ENCODE results near the gene FAM181B. TPM values are rescaled to one million over a fixed set of nuclear protein-coding genes. Genes with fewer than 3 reads are reported as not detected.

Gene FAM181B
- total and polyA plus RNA-seq, 2 of the 13 experiments (the other 11 are each of a cell fraction or from before 2014, with no cell fraction given), result not detected

GRCh38 chr11:82732348-82732733 lies 1.3 kb downstream of the FAM181B start:
- H3K4me2 ChIP-seq (ENCODE audit: low read depth, low read length), result no peak overlapping the region
- BruUV-seq (replicated peaks), result no TSS peak
- in situ Hi-C loops (cut with HindIII; ENCODE audit: extremely low pct_ligation_motif_present, low pct_unique_long_range_greater_than_20kb), result loop anchor here (5.0 kb wide), 1 partner anchor 130 kb away; no protein-coding TSS in a partner anchor
- H3K79me2 ChIP-seq (ENCODE audit: insufficient read depth, low read length), result no peaks in the 10 kb centered on the region
- H3K27me3 ChIP-seq (ENCODE audit: control insufficient read depth in 1 of 2, insufficient read depth in 2 of 2, low read length in 2 of 2), result peaks cover 7 to 48% of the 10 kb centered on the region in 2 experiments; a peak in 4 of 5 replicates
- 57% methylated on average over 36 of the region's 37 CpGs for WGBS (ENCODE audit: low lambda C conversion rate)
- FAIRE-seq, result no peak
- H3K9ac ChIP-seq (ENCODE audit: insufficient read depth, low read depth, low read length), result no peak overlapping the region
- no peak overlapping the region for H3K4me3 ChIP-seq (replicated peaks in 1 of 3; ENCODE audit: insufficient read depth in 1 of 3, low read depth in 2 of 3, low read length in 3 of 3)
- H2AFZ ChIP-seq (ENCODE audit: low read length), result no peak overlapping the region
- H3K4me1 ChIP-seq (ENCODE audit: insufficient read depth, low read length), result peaks cover 5% of the 10 kb centered on the region; the same call in 1 of the 2 replicates
- no peak overlapping the region for H3K27ac ChIP-seq (ENCODE audit: extremely low read length, insufficient read depth, low read length)
- no peaks in the 10 kb centered on the region for H3K36me3 ChIP-seq (replicated peaks in 1 of 2; ENCODE audit: control insufficient read depth in 1 of 2, insufficient read depth in 2 of 2, low read length in 2 of 2)
- H4K20me1 ChIP-seq (ENCODE audit: insufficient read depth, low read length), result no peaks in the 10 kb centered on the region
- no peak for DNase-seq (ENCODE audit: low spot score)
- intact Hi-C loops (cut with micrococcal nuclease; ENCODE audit: unreplicated experiment), result no loop called here
- ChIA-PET POLR2A (no interaction called here), CTCF (ENCODE audit: low intra/inter-chr PET ratio, low total read pairs) (no interaction called here)
- TF ChIP-seq XBP1 (CRISPR knock-in tag; IDR thresholded peaks at IDR 0.05) (no peak), FOXA1 (IDR thresholded peaks at IDR 0.05) (no peak), FOXA1 (CRISPR knock-in tag; IDR thresholded peaks at IDR 0.05) (no peak)
- no peaks in the 10 kb centered on the region for H3K9me3 ChIP-seq (ENCODE audit: low read length)
- ATAC-seq, result no peak

GRCh38 chr11:82731691-82732277 lies 1.9 kb downstream of the FAM181B start:
- H4K20me1 ChIP-seq (ENCODE audit: insufficient read depth, low read length), result no peaks in the 10 kb centered on the region
- no peak overlapping the region for H2AFZ ChIP-seq (ENCODE audit: low read length)
- no peaks in the 10 kb centered on the region for H3K79me2 ChIP-seq (ENCODE audit: insufficient read depth, low read length)
- H3K9ac ChIP-seq (ENCODE audit: insufficient read depth, low read depth, low read length), result no peak overlapping the region
- no TSS peak for BruUV-seq (replicated peaks)
- H3K4me1 ChIP-seq (ENCODE audit: insufficient read depth, low read length), result peaks cover 5% of the 10 kb centered on the region; the same call in 1 of the 2 replicates
- no peak for ATAC-seq
- peaks cover 7 to 52% of the 10 kb centered on the region in 2 experiments for H3K27me3 ChIP-seq (ENCODE audit: control insufficient read depth in 1 of 2, insufficient read depth in 2 of 2, low read length in 2 of 2)
- WGBS (ENCODE audit: low lambda C conversion rate), result 30% methylated on average over 11 of the region's 11 CpGs
- H3K4me3 ChIP-seq (replicated peaks in 1 of 3; ENCODE audit: insufficient read depth in 1 of 3, low read depth in 2 of 3, low read length in 3 of 3), result no peak overlapping the region
- in situ Hi-C loops (cut with HindIII; ENCODE audit: extremely low pct_ligation_motif_present, low pct_unique_long_range_greater_than_20kb), result loop anchor here (5.0 kb wide), 1 partner anchor 131 kb away; no protein-coding TSS in a partner anchor
- no peak overlapping the region for H3K4me2 ChIP-seq (ENCODE audit: low read depth, low read length)
- DNase-seq (ENCODE audit: low spot score), result no peak
- TF ChIP-seq ZNF781 (CRISPR knock-in tag; IDR thresholded peaks at IDR 0.05; ENCODE audit: borderline replicate concordance, not compliant biosample characterization) (no peak), EZH2 (conservative IDR thresholded peaks at IDR 0.05; ENCODE audit: low read depth, low read length) (peak; percentile 25; the same call in 1 of the 2 replicates)
- no peaks in the 10 kb centered on the region for H3K9me3 ChIP-seq (ENCODE audit: low read length)
- H3K36me3 ChIP-seq (replicated peaks in 1 of 2; ENCODE audit: control insufficient read depth in 1 of 2, insufficient read depth in 2 of 2, low read length in 2 of 2), result no peaks in the 10 kb centered on the region
- intact Hi-C loops (cut with micrococcal nuclease; ENCODE audit: unreplicated experiment), result no loop called here
- no peak for FAIRE-seq
- no peak overlapping the region for H3K27ac ChIP-seq (ENCODE audit: extremely low read length, insufficient read depth, low read length)
- CTCF ChIA-PET (ENCODE audit: low intra/inter-chr PET ratio, low total read pairs), result no interaction called here
- POLR2A ChIA-PET, result no interaction called here

Data from HepG2 (cell line).